ENCODE measurements around the gene SDR42E1. TPM values are rescaled to one million over a fixed set of nuclear protein-coding genes. Genes with fewer than 3 reads are reported as not detected.

SDR42E1 gene
- total and polyA plus RNA-seq, 2 of the 4 experiments (the other 2 are of a cell fraction), result 0.44 to 0.72 TPM

DNA sequence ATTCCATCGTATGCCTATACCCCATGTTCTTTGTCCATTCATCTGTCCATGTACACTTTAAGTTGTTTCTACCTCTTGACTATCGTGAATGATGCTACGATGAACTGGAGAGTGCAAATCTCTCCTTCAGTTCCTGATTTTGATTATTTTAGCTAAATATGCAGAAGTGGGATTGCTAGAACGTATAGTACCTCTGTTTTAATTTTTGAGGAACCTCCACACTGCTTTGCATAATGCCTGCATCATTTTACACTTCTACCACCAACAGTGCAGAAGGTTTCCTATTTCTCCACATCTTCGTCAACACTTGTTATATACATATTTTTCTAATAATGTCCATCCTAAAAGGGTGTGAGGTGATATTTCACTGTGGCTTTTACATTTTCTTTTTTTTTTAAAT lies 43.9 kb downstream of the SDR42E1 start:
- Histone ChIP-seq H2AK5ac (ENCODE audit: low read depth, low read length) (no peak overlapping the region), H3K4me1 (ENCODE audit: control insufficient read depth, insufficient read depth, low read length) (no peaks in the 10 kb centered on the region), H4K20me1 (ENCODE audit: insufficient read depth, low read length) (no peaks in the 10 kb centered on the region), H4K91ac (ENCODE audit: insufficient read depth, low read depth, low read length) (no peak overlapping the region), H2AFZ (replicated peaks; ENCODE audit: low read length, poor library complexity) (no peak overlapping the region), H3K4me2 (ENCODE audit: low read depth, low read length) (no peak overlapping the region), H2BK120ac (ENCODE audit: low read depth, low read length) (no peak overlapping the region), H3K36me3 (ENCODE audit: control insufficient read depth, insufficient read depth, low read length) (no peaks in the 10 kb centered on the region), H4K8ac (ENCODE audit: low read depth in 2 of 2, low read length in 2 of 2) (no peak overlapping the region), H3K23ac (ENCODE audit: low read depth, low read length) (no peak overlapping the region), H3K9me3 (ENCODE audit: control insufficient read depth, insufficient read depth, low read length) (no peaks in the 10 kb centered on the region), H3K56ac (ENCODE audit: extremely low read depth, insufficient read depth, low read length) (no peak overlapping the region), H4K5ac (ENCODE audit: low read depth, low read length) (no peak overlapping the region), H3K4ac (ENCODE audit: low read depth, low read length) (no peak overlapping the region), H3K9me1 (ENCODE audit: insufficient read depth, low read length) (no peaks in the 10 kb centered on the region), H2BK5ac (ENCODE audit: low read depth, low read length, poor library complexity, severe bottlenecking) (no peak overlapping the region), H2BK15ac (ENCODE audit: low read depth, low read length) (no peak overlapping the region), H3K4me3 (ENCODE audit: insufficient read depth, low read depth, low read length) (no peak overlapping the region), H3K9ac (ENCODE audit: low read depth, low read length) (no peak overlapping the region), H3K27me3 (ENCODE audit: control insufficient read depth, insufficient read depth, low read length) (no peaks in the 10 kb centered on the region), H2AK9ac (replicated peaks; ENCODE audit: low read depth, low read length, poor library complexity) (no peak overlapping the region), H3K79me1 (ENCODE audit: low read depth in 1 of 2, low read length in 2 of 2) (no peaks in the 10 kb centered on the region), H3K14ac (replicated peaks; ENCODE audit: low read depth, low read length) (no peak overlapping the region), H3K27ac (ENCODE audit: insufficient read depth, low read length) (no peak overlapping the region), H2BK20ac (ENCODE audit: low read depth, low read length) (no peak overlapping the region), H3K18ac (ENCODE audit: low read depth, low read length) (no peak overlapping the region)
- DNase-seq (no peak), ATAC-seq (ENCODE audit: low read depth) (no peak)
- ChIA-PET POLR2A (ENCODE audit: unreplicated experiment) (no interaction called here), CTCF (no interaction called here)
- intact Hi-C loops (cut with micrococcal nuclease), result no loop called here
- no peak for TF ChIP-seq RAD21 (IDR thresholded peaks at IDR 0.05; ENCODE audit: low read length)
- dilution Hi-C loops (cut with HindIII; ENCODE audit: low sequenced_read_pairs, unreplicated experiment), result no loop called here
- no CpG with 5 or more reads among the region's 5 CpGs for WGBS, 2 experiments (ENCODE audit: extremely low coverage in 2 of 2, insufficient read length in 1 of 2)
- no TSS peak for BruUV-seq (replicated peaks)
- in situ Hi-C loops (cut with MboI; ENCODE audit: low sequenced_read_pairs), result no loop called here
